ENCODE results near the gene PEX6.

The PEX6 gene

GRCh38 chr6:43007126-43007525 is 28.1 kb upstream of the PEX6 start:
- no peak overlapping the region for H3K23ac ChIP-seq (ENCODE audit: low read length in 2 of 2)
- H2AK5ac ChIP-seq (ENCODE audit: low read length, severe bottlenecking), result no peak overlapping the region
- 95% methylated on average over 9 of the region's 9 CpGs for WGBS

DNA sequence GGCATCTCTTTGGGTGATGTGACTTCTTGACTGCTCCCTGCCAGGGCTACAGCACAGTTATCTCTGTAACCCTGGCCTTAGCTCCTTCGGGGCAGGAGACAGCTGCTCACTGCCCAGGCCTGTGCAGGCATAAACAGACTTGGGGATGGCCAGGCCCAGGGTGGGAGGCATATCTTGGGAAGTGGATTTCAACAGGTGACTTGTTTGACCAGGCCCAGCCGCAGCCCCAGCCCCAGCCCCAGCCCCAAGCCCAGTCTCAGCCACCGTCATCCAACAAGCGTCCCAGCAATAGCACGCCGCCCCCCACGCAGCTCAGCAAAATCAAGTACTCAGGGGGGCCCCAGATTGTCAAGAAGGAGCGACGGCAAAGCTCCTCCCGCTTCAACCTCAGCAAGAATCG is 27.3 kb upstream of the PEX6 start:
- Histone ChIP-seq H3K23ac (ENCODE audit: low read length in 2 of 2) (no peak overlapping the region), H3K36me3 (ENCODE audit: control insufficient read depth in 1 of 2, insufficient read depth in 2 of 2, low read depth in 1 of 2, low read length in 2 of 2) (peaks cover 54 to 60% of the 10 kb centered on the region in 2 experiments), H3K27me3 (ENCODE audit: control insufficient read depth in 1 of 2, insufficient read depth in 1 of 2, low read length in 2 of 2) (no peaks in the 10 kb centered on the region), H3K18ac (ENCODE audit: low read depth in 1 of 2, low read length in 2 of 2) (no peak overlapping the region), H3K4me2 (ENCODE audit: low read length, poor library complexity, severe bottlenecking) (no peak overlapping the region), H3K9ac (ENCODE audit: low read length) (no peak overlapping the region), H2BK5ac (ENCODE audit: low read depth, low read length, poor library complexity, severe bottlenecking) (no peak overlapping the region), H3K9me3 (ENCODE audit: control insufficient read depth, low read length) (no peaks in the 10 kb centered on the region), H2BK12ac (ENCODE audit: low read length in 2 of 2) (no peak overlapping the region), H2AK5ac (ENCODE audit: low read length, severe bottlenecking) (no peak overlapping the region), H2AFZ (ENCODE audit: low read depth, low read length) (no peak overlapping the region), H2BK120ac (ENCODE audit: low read depth, low read length) (no peak overlapping the region), H2BK15ac (ENCODE audit: low read depth, poor library complexity, severe bottlenecking) (no peak overlapping the region), H4K91ac (ENCODE audit: low read length) (no peak overlapping the region), H3K27ac (ENCODE audit: low read length, poor library complexity, severe bottlenecking) (no peak overlapping the region), H3K4me3 (ENCODE audit: insufficient read depth in 1 of 2, low read depth in 1 of 2, low read length in 2 of 2) (no peak overlapping the region), H3K4ac (ENCODE audit: low read depth in 1 of 2, low read length in 2 of 2) (no peak overlapping the region), H3K14ac (ENCODE audit: low read length in 2 of 2) (no peak overlapping the region), H4K8ac (ENCODE audit: low read length) (no peak overlapping the region), H3K79me1 (replicated peaks; ENCODE audit: low read length, poor library complexity, severe bottlenecking) (peaks cover 37% of the 10 kb centered on the region), H3K4me1 (ENCODE audit: control insufficient read depth, insufficient read depth, low read depth, low read length) (no peaks in the 10 kb centered on the region)
- WGBS, result 93% methylated on average over 11 of the region's 11 CpGs
- DNase-seq, result no peak

More at GRCh38 chr6:43007126-43007525, 28.1 kb upstream of the PEX6 start:
- H3K4ac ChIP-seq (ENCODE audit: low read depth in 1 of 2, low read length in 2 of 2), result no peak overlapping the region
- no peaks in the 10 kb centered on the region for H3K9me3 ChIP-seq (ENCODE audit: control insufficient read depth, low read length)
- no peak overlapping the region for H2BK120ac ChIP-seq (ENCODE audit: low read depth, low read length)
- no peak overlapping the region for H3K27ac ChIP-seq (ENCODE audit: low read length, poor library complexity, severe bottlenecking)
- no peak overlapping the region for H2BK12ac ChIP-seq (ENCODE audit: low read length in 2 of 2)
- H4K8ac ChIP-seq (ENCODE audit: low read length), result no peak overlapping the region
- H3K4me3 ChIP-seq (ENCODE audit: insufficient read depth in 1 of 2, low read depth in 1 of 2, low read length in 2 of 2), result no peak overlapping the region
- H3K79me1 ChIP-seq (replicated peaks; ENCODE audit: low read length, poor library complexity, severe bottlenecking), result peaks cover 40% of the 10 kb centered on the region
- no peak overlapping the region for H3K18ac ChIP-seq (ENCODE audit: low read depth in 1 of 2, low read length in 2 of 2)
- H3K36me3 ChIP-seq (ENCODE audit: control insufficient read depth in 1 of 2, insufficient read depth in 2 of 2, low read depth in 1 of 2, low read length in 2 of 2), result peaks cover 63 to 69% of the 10 kb centered on the region in 2 experiments
- H3K4me1 ChIP-seq (ENCODE audit: control insufficient read depth, insufficient read depth, low read depth, low read length), result peaks cover 3% of the 10 kb centered on the region
- DNase-seq, result no peak
- no peak overlapping the region for H2AFZ ChIP-seq (ENCODE audit: low read depth, low read length)
- H2BK15ac ChIP-seq (ENCODE audit: low read depth, poor library complexity, severe bottlenecking), result no peak overlapping the region
- H3K4me2 ChIP-seq (ENCODE audit: low read length, poor library complexity, severe bottlenecking), result no peak overlapping the region
- no peaks in the 10 kb centered on the region for H3K27me3 ChIP-seq (ENCODE audit: control insufficient read depth in 1 of 2, insufficient read depth in 1 of 2, low read length in 2 of 2)
- H2BK5ac ChIP-seq (ENCODE audit: low read depth, low read length, poor library complexity, severe bottlenecking), result no peak overlapping the region
- H3K9ac ChIP-seq (ENCODE audit: low read length), result no peak overlapping the region
- no peak overlapping the region for H3K14ac ChIP-seq (ENCODE audit: low read length in 2 of 2)
- H4K91ac ChIP-seq (ENCODE audit: low read length), result no peak overlapping the region

GRCh38 chr6:43005844-43006243 is 26.9 kb upstream of the PEX6 start:
- no peak overlapping the region for H2BK5ac ChIP-seq (ENCODE audit: low read depth, low read length, poor library complexity, severe bottlenecking)
- H2AK5ac ChIP-seq (ENCODE audit: low read length, severe bottlenecking), result no peak overlapping the region
- H3K36me3 ChIP-seq (ENCODE audit: control insufficient read depth in 1 of 2, insufficient read depth in 2 of 2, low read depth in 1 of 2, low read length in 2 of 2), result peaks cover 50 to 56% of the 10 kb centered on the region in 2 experiments
- no peak overlapping the region for H3K9ac ChIP-seq (ENCODE audit: low read length)
- peaks cover 34% of the 10 kb centered on the region for H3K79me1 ChIP-seq (replicated peaks; ENCODE audit: low read length, poor library complexity, severe bottlenecking)
- H3K18ac ChIP-seq (ENCODE audit: low read depth in 1 of 2, low read length in 2 of 2), result no peak overlapping the region
- H3K27ac ChIP-seq (ENCODE audit: low read length, poor library complexity, severe bottlenecking), result no peak overlapping the region
- H3K4me2 ChIP-seq (ENCODE audit: low read length, poor library complexity, severe bottlenecking), result no peak overlapping the region
- WGBS, result 86% methylated on average over 3 of the region's 5 CpGs
- no peak for DNase-seq
- no peak overlapping the region for H2BK15ac ChIP-seq (ENCODE audit: low read depth, poor library complexity, severe bottlenecking)
- H3K27me3 ChIP-seq (ENCODE audit: control insufficient read depth in 1 of 2, insufficient read depth in 1 of 2, low read length in 2 of 2), result no peaks in the 10 kb centered on the region
- no peak overlapping the region for H3K23ac ChIP-seq (ENCODE audit: low read length in 2 of 2)
- H3K4me1 ChIP-seq (ENCODE audit: control insufficient read depth, insufficient read depth, low read depth, low read length), result no peaks in the 10 kb centered on the region
- H4K8ac ChIP-seq (ENCODE audit: low read length), result no peak overlapping the region
- H3K4me3 ChIP-seq (ENCODE audit: insufficient read depth in 1 of 2, low read depth in 1 of 2, low read length in 2 of 2), result no peak overlapping the region
- H3K14ac ChIP-seq (ENCODE audit: low read length in 2 of 2), result no peak overlapping the region
- H2AFZ ChIP-seq (ENCODE audit: low read depth, low read length), result no peak overlapping the region
- no peak overlapping the region for H3K4ac ChIP-seq (ENCODE audit: low read depth in 1 of 2, low read length in 2 of 2)
- H4K91ac ChIP-seq (ENCODE audit: low read length), result no peak overlapping the region
- no peak overlapping the region for H2BK120ac ChIP-seq (ENCODE audit: low read depth, low read length)
- H2BK12ac ChIP-seq (ENCODE audit: low read length in 2 of 2), result no peak overlapping the region
- H3K9me3 ChIP-seq (ENCODE audit: control insufficient read depth, low read length), result no peaks in the 10 kb centered on the region

GRCh38 chr6:43001843-43002242 is 22.9 kb upstream of the PEX6 start:
- Histone ChIP-seq H3K4me1 (ENCODE audit: control insufficient read depth, insufficient read depth, low read depth, low read length) (no peaks in the 10 kb centered on the region), H3K9ac (ENCODE audit: low read length) (no peak overlapping the region), H3K14ac (ENCODE audit: low read length in 2 of 2) (no peak overlapping the region), H3K9me3 (ENCODE audit: control insufficient read depth, low read length) (no peaks in the 10 kb centered on the region), H4K8ac (ENCODE audit: low read length) (no peak overlapping the region), H3K18ac (ENCODE audit: low read depth in 1 of 2, low read length in 2 of 2) (no peak overlapping the region), H2BK15ac (ENCODE audit: low read depth, poor library complexity, severe bottlenecking) (no peak overlapping the region), H3K79me1 (replicated peaks; ENCODE audit: low read length, poor library complexity, severe bottlenecking) (peaks cover 33% of the 10 kb centered on the region), H3K27ac (ENCODE audit: low read length, poor library complexity, severe bottlenecking) (no peak overlapping the region), H3K4me3 (ENCODE audit: insufficient read depth in 1 of 2, low read depth in 1 of 2, low read length in 2 of 2) (no peak overlapping the region), H2BK5ac (ENCODE audit: low read depth, low read length, poor library complexity, severe bottlenecking) (no peak overlapping the region), H2AFZ (ENCODE audit: low read depth, low read length) (no peak overlapping the region), H3K27me3 (ENCODE audit: control insufficient read depth in 1 of 2, insufficient read depth in 1 of 2, low read length in 2 of 2) (no peaks in the 10 kb centered on the region), H3K4me2 (ENCODE audit: low read length, poor library complexity, severe bottlenecking) (no peak overlapping the region), H3K36me3 (ENCODE audit: control insufficient read depth in 1 of 2, insufficient read depth in 2 of 2, low read depth in 1 of 2, low read length in 2 of 2) (peaks cover 12 to 20% of the 10 kb centered on the region in 2 experiments), H2BK12ac (ENCODE audit: low read length in 2 of 2) (no peak overlapping the region), H2BK120ac (ENCODE audit: low read depth, low read length) (no peak overlapping the region), H3K4ac (ENCODE audit: low read depth in 1 of 2, low read length in 2 of 2) (no peak overlapping the region), H4K91ac (ENCODE audit: low read length) (no peak overlapping the region), H2AK5ac (ENCODE audit: low read length, severe bottlenecking) (no peak overlapping the region), H3K23ac (ENCODE audit: low read length in 2 of 2) (no peak overlapping the region)
- no peak for DNase-seq
- 97% methylated on average over 8 of the region's 8 CpGs for WGBS
